Stimulated activated CD4-positive, alpha-beta T cell treated with anti-CD3 and anti-CD28 coated beads, Interleukin-1b, Interleukin-23, amount 100 ng/mL, for 1 hour (primary cell): Measurements from ENCODE around the gene SPRY1.

Experiments
- DNase-seq, 2 donors: peaks; one replicate each; pipeline ENCODE4 v3.0.0-alpha.2; 2020; ENCODE audit warnings: low read depth in 2 of 2

SPRY1 gene, protein sequence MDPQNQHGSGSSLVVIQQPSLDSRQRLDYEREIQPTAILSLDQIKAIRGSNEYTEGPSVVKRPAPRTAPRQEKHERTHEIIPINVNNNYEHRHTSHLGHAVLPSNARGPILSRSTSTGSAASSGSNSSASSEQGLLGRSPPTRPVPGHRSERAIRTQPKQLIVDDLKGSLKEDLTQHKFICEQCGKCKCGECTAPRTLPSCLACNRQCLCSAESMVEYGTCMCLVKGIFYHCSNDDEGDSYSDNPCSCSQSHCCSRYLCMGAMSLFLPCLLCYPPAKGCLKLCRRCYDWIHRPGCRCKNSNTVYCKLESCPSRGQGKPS

DNA sequence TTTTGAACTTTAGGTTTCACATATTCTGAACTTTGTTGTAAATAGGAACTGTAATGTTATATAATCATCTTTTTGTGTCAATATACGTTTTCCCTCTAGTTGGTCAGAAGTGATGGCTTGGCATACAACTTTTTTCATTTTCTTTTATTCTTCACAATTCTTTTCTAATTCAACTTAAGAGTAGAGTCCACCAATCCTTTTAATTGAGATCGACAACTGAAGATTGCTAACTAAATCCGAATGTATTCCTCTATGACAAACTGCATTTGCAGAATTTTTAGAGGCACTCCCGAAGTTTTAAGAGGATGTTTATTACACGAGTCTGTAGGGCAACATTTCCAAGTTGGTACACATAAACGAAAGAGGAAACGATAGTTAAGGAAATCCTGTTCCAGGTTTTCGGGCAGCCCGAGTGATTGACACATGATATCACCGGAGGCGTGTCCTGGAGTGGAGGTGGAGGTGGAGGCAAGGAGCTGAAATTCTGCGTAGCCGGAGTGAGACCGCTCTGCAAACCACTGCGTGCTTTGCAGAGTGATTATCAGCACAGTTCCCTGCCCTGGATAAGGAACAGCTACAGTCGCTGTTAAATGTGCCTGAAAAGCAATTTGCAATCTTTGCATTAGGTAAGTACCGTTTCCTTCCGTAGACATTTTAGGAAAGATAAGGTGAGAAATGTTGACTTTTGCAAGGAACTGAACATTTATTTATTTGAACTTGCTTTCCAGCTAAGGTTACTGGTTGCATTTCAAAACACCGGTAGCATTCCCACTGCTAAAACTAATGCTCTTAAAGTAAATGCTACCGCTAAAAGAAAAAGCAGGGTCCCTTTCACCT is at the start of gene SPRY1:
Gene SPRY1 (plus strand): TSS at position 489 of the 837 bp plus-strand sequence. CDS start 4,797 bp downstream, outside the sequence.
- DNase-seq: peak in 1 of 2 donors; percentile 37

DNA sequence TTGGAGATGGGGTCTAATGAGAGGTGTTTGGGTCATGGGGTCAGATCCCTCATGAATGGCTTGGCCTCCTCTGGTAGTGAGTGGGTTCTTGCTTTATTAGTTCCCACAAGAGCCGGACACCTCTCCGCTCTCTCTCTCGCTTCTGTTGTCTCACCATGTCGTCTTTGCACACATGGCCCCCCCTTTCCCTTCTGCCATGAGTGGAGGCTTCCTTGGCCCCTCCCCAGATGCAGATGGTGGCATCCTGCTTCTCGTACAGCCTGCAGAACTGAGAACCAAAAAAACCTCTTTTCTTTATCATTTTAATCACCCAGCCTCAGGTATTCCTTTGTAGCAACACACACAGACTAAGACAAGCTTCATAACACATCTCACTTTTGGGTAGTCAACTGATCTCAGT is 49.6 kb upstream of the SPRY1 start:
- DNase-seq: no peak

DNA sequence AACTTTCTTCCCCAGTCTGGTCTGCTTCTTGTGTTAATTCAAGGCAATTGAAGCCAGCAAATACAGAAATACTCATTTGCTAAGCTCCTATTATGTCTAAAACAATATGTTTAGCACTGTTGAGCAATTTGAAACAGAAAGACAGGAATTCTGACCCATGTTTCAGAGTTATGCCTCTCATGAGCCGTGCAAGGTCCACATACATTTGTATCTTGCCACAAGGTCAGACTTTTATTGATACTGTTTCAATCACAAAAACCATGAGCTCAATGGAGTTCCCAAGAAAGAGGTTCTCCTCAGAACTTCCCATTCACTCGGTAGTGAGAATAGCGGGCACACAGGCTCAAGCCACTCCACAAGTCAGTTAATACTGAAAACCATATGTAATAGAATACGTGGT is 47.6 kb upstream of the SPRY1 start:
- DNase-seq: no peak

DNA sequence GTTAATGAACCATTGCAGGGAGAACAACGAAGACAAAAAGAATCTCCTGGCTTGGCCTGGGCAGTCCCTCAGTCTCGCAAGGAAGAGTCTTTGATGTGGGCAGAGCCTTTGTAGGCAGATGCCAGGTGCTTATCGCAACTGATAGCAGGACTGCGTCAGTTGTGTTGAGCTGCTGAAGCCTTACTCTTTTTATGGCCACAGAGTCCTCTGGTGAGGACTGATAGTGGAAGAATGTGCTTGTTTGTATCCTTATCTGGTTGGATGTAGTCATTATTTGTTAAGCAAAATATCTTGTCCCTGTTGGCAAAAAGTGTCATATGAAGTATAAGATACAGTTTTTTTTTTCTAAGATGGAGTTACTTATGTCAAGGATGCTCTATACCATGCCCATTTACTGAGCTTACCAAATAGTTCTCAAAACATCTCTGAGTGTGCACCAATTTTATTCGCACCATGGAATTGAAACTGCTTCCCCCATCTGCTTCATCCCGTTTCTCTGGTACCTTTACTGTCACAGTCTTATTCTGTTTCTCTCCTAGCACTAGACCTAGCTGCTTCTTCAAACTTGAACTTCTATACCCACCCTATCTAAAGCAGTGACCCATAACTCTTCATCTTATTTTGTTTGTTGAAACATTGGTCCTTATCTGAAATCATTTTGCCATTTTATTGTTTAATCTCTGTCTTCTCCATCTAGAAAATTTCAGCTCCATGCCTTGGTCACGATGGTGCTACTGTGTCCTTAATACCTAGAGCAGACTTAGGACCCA is 47.0 kb upstream of the SPRY1 start:
- DNase-seq: no peak

DNA sequence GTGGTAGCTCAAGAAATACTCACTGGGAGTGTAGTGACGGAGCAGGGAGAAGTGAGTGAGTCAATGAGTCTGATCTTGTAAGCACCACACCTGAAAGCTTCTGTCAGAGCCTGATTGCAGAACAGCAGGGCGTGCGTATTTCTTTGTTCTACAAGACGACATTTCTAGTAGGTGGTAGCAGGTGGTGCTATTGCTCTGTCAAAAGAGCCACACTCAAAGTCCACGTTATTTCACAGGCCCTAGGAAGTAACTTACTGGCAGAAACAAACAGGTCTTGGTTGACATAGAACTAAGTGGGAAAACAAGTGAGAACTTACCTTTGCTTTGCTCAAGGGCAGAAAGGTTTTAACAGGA is 46.4 kb upstream of the SPRY1 start:
- no peak for DNase-seq

DNA sequence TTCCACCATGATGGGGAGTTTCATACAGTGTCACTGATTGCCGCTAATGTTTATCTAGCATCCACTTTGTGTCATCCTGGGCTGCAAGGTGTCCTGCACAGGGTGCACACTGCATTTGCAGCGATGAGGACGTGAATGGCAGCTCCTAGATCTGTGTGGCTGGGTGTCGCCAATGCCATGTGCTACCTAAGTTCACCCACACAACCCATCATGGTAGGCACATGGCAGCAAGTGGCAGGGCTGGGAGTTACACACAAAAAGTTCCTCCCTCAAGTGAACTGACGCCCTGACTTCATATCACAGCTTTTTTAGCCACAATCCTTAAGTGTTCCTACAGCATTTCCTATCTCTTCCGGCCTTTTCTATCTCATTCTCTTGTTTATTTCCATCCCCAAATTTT is 45.9 kb upstream of the SPRY1 start:
- no peak for DNase-seq

DNA sequence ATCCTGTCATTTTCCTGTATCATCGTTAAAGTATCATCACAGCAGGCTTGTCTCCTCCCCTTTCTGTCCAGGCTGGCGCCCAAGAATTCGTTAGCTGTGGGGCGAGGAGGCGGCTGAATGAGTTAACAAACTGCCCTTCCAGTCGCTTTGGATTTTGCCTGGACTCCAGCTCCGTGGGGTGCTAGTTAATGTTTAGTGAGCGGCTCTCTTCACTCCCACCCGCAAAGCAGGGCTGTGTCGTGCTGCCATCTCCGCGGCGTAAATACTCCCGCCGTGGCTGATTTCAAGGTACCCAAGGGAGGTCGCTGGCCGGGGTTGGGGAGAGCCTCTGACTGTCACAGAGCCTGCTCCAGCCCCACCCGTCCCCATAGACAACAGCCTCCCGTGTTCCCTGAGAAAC is 44.9 kb upstream of the SPRY1 start:
- no peak for DNase-seq

DNA sequence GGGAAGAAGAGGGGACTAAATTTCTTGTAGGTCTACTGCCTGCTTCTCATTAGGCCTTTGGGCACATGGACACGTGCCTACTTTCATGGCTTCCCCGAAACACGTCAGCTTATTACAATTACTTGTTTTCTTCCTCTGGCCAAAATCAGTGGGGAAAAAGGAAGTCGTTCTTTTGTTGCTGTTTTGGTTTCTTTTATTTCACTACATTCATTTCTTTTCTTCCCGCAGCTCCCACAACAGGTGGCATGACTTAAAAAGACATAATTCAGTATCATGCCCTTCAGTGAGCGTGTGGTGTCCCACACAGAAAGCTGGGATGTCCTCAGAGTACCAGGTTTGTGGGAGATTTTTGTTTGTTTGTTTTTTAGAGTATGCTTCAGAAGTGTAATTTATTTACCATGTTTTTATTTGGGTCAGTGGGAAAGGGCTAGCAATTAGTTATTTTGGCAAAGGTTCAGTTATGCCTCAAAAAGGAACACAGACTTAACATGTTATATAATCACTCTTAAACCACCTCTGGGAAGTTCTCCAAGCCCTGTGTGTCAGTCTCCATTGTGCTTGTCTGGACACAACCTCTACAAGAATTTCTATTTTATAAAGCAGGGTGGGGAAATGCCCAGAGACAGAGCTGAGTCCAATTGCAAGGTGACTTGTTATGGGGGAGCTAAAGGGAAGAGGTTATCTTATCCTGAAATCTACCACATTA is 44.2 kb upstream of the SPRY1 start:
- no peak for DNase-seq

DNA sequence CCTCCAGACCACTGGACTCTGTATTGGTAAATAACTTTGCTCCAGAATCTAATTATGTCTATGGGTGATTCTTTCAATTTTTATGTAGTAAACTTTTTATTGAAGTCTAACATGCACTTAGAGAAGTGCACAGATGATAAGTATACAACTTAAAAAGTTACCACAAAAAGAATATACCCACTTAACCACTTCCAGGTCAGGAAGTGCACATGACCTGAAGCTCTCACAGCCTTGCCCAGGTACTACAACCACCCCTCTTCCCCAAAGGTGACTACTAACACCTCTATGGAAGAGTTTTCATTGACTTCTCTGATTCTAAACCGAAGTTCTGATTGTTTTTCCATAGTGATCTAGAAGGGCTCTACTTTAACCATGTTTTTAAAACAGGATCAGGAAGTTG is 43.6 kb upstream of the SPRY1 start:
- DNase-seq: no peak

DNA sequence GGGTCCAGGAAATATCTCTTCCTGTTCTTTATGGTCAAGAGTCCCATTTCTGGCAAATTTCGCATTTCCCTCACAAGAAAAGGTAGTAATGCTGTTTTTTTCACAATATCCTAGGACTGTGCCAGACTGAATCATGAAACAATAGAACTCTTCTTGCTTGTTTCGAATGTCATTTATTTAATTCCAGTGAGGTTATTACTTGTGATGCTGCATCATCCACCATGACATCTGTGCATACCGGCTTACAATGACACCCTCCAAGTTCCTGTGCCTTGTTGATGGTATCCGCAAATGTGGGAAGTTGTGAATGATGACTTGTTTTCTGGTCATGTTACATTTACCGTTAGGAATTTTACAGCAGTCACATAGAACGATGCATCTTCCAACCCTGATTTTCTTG is 42.9 kb upstream of the SPRY1 start:
- no peak for DNase-seq

DNA sequence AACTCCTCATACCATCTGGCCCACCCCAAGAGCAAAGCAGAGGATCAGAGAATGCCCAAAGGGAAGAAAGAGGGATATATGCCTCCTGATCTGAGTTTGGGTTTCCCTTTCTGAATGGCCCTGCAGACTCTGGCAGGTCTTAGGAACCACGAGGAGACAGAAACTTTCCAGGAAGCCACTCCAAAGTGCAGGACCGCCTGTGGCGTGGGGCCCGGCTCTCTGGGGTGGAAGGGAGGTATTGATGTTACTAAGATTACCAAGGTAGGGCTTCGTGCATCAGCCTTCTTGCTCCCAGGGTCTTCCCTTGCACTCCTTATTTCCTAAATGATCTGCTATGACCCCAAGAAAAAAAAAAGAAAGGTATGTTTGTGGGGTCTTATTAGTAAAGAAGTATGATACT is 41.9 kb upstream of the SPRY1 start:
- DNase-seq: no peak

DNA sequence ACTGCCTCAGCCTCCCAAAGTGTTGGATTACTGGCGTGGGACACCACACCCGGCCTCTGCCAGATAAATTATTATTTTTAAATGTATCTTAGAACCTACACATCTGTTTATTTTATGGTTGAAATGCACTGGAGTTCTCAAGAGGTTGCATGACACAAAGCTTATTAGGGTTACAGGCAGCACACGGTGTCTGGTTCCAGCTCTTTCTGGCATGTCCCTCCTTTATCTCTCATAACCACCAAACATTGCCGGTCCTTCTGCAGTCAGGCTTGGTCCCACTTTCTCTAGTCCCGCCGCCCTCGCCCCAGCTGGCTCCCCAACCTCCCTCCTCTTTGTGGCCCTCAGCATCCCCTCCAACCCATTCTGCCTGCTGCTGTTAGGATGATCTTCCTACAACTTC is 39.7 kb upstream of the SPRY1 start:
- DNase-seq: no peak

DNA sequence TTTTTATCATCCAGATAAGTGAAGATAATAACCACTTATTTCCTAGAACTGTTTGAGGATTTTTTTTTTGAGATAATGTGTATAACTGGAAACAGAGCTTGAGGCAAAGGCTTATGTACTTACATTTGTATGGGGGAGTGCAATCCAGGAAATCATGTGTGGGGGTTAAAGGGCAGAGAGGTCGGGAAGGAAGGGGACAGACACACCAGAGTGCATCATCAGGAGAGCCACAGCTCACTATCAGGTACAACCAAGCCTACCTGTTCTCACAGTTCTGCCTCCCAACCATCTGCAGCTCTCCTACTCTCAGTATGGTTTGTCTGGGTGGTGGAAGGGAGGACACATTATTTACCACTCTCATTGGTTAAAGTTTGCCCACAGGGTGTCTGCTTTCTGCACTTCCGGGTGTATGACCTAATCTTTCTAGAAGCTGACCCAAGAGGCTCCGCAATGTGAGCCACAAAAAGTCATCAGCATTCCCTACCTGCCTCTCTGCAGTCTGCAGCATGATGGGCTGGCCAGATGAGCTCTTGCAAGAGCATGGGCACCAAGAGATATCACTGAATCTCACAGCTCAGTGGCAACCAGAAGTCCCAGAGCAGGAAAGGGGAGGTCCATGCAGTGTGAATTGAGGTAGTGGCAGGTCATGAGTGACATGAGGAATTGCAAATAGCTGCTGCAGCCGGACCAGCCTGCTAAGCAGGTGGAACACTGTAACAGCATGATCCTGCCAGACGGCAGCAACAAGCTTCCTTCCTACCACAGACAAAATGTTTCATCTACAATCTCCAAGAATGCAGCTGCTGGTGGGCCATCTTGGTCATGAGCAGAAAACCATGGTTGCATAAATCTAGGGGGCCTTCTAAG is 36.9 kb upstream of the SPRY1 start:
- no peak for DNase-seq

DNA sequence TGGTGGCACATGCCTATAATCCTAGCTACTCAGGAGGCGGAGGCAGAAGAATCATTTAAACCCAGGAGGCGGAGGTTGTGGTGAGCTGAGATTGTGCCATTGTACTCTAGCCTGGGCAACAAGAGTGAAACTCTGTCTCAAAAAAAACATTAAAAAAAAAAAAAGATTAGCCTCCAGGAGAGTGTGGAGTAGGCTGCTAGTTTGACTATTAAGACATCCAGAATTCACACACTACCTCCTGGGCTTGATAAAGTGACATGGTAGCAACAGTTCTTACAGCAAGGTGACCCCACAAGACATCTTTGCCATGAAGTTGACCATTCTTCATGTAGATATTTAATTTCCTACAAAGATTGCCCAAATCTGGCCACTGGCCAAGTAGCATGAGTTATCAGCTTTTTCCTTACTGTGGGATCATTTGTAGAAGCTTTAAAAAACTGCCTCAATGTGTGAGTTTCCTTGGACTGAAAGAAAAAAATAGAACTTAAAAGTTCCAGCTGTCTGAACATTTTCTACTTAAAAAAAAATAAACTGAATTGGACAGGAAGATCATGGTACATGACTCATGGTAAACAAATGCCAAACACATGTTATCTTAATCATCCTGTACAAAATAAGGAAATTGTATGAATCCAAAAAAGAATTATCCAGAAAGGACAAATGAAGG is 35.3 kb upstream of the SPRY1 start:
- DNase-seq: no peak

DNA sequence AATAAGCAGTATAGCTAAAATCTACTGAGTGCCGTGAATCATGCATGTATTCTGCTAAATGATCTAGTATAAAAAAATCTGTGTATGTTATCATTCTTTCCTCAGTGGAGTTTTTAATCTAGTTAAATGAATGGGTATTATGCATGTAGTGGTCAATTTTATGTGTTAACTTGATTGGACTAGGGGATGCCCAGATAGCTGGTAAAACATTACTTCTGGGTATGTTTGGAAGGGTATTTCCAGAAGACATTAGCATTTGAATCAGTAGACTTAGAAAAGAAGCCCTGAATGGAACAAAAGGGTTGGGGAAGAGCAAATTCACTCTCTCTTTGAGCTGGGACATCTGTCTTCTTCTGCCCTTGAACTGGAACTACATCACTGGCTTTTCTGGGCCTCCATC is 34.5 kb upstream of the SPRY1 start:
- DNase-seq: no peak

DNA sequence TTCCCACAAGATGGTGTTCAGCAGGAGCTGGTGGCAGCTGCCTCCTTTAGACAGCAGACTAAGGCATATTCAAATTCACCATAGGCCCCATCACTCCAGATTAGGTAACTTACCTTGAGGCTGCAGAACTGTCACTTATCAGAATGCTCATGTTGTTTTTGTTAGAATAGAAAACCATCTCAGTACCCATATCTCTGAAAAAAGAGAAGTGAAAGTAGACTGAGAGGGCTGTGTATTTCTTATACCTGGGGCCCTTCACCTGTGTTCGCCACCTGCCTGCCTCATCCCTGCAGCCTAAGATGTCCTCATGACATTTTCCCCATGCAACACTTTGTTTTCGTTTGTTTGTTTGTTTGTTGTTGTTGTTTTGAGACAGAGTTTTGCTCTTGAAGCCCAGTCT is 32.9 kb upstream of the SPRY1 start:
- no peak for DNase-seq

DNA sequence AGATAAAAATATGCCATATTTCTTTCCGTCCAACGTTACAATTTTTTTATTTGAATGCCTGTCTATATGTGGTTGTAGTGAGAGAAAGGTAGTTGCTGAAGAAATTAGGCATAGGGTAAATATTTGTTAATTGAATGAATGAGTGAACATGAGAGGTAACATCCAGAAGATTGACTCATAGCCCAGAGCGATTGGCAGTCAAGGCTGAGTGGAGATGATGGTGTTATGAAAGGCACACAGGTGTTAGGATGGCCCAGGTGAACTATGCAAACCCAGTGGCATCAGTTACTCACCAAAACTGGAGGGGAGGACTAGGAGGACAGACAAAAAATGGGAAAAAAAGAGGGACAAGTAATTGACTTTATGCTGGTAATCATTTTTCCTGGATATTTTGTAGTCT is 31.7 kb upstream of the SPRY1 start:
- DNase-seq: no peak

DNA sequence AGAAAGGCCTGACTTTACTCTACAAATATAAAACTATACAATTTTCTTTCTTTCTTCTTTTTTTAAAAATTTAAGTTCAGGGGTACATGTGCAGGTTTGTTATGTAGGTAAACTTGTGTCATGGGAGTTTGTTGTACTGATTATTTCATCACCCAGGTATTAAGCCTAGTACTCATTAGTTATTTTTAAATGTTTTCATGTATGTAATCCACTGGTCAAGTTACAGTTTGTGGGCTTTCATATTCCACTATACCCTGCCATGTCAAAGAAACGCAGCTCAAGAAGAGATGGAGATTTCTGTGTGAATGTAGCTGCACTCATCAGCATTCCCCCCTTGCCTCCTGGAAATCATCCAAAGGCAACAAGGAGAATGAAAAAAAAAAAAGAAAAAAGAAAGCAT is 31.2 kb upstream of the SPRY1 start:
- DNase-seq: no peak

DNA sequence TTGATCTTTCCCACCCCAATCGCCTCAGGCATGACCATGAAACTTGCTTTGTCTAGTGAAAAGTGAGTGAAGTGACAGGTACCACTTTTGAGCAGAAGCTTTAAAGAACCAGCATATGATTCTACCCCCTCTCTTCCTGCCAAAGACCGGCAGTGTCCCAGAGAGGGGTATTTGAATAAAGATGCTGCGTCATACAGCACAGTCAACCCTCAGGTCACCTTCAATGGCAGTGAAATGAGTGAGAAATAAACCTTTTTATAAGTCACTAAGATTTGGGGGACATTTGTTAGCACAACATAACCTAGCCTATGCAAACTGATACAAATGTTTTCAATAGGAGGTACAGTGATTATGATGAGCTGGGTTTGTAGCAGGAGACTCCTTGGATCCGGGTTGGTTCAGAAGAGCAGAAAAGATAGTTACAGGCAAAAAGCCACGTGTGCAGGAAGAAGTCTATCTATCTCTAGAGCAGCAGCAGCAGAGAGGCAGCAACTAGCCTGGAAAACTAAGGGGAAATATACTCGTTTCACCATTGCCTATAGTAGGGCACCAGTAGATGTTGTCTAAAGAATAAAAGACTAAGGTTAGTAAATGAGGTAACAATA is 30.3 kb upstream of the SPRY1 start:
- no peak for DNase-seq

DNA sequence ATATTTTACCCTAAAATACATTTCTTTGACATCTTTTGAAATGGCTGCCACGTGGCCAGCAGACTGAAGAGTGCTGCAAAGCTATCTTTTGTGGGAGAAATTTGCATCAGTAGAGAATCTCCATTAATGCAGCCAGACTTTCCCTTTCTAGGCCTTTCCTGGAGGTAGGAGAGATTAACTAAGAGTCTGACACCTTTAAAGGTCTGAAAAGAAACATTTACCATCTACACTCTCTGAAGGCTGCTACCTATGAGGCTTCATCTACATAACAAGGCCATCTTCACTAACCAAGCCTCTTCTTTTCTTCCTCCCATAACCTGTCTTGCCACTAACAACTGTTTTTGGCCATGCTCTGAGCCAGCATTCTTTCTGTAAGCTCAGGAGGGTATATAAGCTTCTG is 17.8 kb upstream of the SPRY1 start:
- DNase-seq: no peak
